Thoracic aorta (tissue), 2 donors: ENCODE data around the gene UBE2F. TPM values are rescaled to one million over a fixed set of nuclear protein-coding genes. Genes with fewer than 3 reads are reported as not detected.
"Not testable (repeated sequence)": the region's sequence is repeated elsewhere in the genome, so short reads cannot be mapped to it uniquely, and the experiment has no call there.

ENCODE experiments used
- ATAC-seq: fragments of 150-250 bp; one replicate; pipeline ENCODE4 v1.8.0; 2017; ENCODE audit warnings: low read depth; ENCODE audit not compliant: insufficient number of reproducible peaks, low FRiP score
- DNase-seq: peaks from one replicate; pipeline ENCODE4 v3.0.0-alpha.2; 2020; ENCODE audit warnings: low spot score
- H3K27ac ChIP-seq, 2 donors: fragments of 200-600 bp; sonication (generic); 1 replicate in 1 of 2; 2 replicates in 1 of 2; pipeline ENCODE4 v1.5.1; 2016; ENCODE audit warnings: mild to moderate bottlenecking in 2 of 2, moderate library complexity in 2 of 2
- H3K27me3 ChIP-seq: fragments of 200-600 bp; sonication (generic); replicated peaks from 2 replicates; pipeline ENCODE4 v1.6.0; 2016; ENCODE audit warnings: mild to moderate bottlenecking; ENCODE audit not compliant: insufficient read depth
- H3K36me3 ChIP-seq: fragments of 200-600 bp; sonication (generic); one replicate; pipeline ENCODE4 v1.5.1; 2016
- H3K4me1 ChIP-seq, 2 donors: fragments of 200-600 bp; sonication (generic); 1 replicate in 1 of 2; 2 replicates in 1 of 2; pipeline versions ENCODE4 v1.5.1 to v1.6.0; 2016; ENCODE audit warnings: low read depth in 2 of 2, mild to moderate bottlenecking in 1 of 2; ENCODE audit not compliant: control insufficient read depth in 1 of 2
- H3K4me3 ChIP-seq: fragments of 200-600 bp; sonication (generic); 2 replicates; pipeline ENCODE4 v1.5.1; 2016; ENCODE audit warnings: mild to moderate bottlenecking
- H3K9me3 ChIP-seq: fragments of 200-600 bp; sonication (generic); 2 replicates; pipeline ENCODE4 v1.5.1; 2016
- total RNA-seq, 2 donors: library from RNA; depleted of rRNA; stranded (reverse); fragments of >200 nt; gene quantifications; one replicate each; pipeline versions ENCODE4 v1.1.0 to v1.2.3, GENCODE V29; 2016
- TF ChIP-seq, protein P1 (sequence below): fragments of 200-600 bp; sonication (generic); IDR thresholded peaks from one replicate; pipeline ENCODE4 v1.5.1; 2019; ENCODE audit warnings: antibody characterized with exemption

The UBE2F gene
- total RNA-seq, 2 donors from 2014 or later, result 51.9 to 69.3 TPM

DNA sequence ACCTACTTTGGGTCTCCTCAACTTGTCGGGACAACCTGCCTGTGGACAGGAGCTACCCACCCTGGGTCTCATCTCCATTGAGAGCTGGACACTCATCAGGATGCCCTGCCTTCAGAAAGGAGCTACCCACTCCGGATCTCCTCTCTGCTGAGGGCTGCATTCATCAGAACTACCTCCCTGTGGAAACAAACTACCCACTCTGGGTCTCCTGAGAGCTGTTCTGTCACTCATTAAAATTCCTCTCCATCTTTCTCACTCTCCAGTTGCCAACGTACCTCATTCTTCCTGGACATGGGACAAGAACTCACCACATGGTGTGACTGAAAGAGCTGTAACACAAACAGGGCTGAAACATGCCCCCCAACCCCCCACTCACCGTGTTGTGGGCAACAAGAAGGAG is 22.5 kb upstream of the UBE2F start:
- ATAC-seq (no peak), DNase-seq (no peak)
- Histone ChIP-seq H3K27ac (no peak overlapping the region), H3K4me3 (no peak overlapping the region), H3K4me1 (no peaks in the 10 kb centered on the region), H3K27me3 (no peaks in the 10 kb centered on the region), H3K9me3 (no peaks in the 10 kb centered on the region), H3K36me3 (no peaks in the 10 kb centered on the region)
- TF ChIP-seq, protein P1, sequence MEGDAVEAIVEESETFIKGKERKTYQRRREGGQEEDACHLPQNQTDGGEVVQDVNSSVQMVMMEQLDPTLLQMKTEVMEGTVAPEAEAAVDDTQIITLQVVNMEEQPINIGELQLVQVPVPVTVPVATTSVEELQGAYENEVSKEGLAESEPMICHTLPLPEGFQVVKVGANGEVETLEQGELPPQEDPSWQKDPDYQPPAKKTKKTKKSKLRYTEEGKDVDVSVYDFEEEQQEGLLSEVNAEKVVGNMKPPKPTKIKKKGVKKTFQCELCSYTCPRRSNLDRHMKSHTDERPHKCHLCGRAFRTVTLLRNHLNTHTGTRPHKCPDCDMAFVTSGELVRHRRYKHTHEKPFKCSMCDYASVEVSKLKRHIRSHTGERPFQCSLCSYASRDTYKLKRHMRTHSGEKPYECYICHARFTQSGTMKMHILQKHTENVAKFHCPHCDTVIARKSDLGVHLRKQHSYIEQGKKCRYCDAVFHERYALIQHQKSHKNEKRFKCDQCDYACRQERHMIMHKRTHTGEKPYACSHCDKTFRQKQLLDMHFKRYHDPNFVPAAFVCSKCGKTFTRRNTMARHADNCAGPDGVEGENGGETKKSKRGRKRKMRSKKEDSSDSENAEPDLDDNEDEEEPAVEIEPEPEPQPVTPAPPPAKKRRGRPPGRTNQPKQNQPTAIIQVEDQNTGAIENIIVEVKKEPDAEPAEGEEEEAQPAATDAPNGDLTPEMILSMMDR, result no peak

DNA sequence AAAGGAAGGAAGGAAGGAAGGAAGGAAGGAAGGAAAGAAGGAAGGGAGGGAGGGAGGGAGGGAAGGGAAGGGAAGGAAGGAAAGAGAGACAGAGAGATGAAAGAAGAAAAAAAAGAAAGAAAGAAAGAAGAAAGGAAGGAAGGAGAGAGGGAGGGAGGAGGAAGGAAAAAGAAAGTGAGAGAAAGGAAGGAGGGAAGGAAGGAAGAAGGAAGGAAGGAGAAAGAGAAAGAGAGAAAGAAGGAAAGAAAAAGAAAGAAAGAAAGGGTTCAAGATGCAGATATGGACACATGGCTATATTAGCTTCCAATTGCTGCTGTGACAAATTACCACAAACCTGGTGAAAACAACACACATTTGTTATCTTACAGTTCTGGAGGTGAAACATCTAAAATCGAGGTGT is 20.4 kb upstream of the UBE2F start:
- Histone ChIP-seq H3K9me3 (no peaks in the 10 kb centered on the region), H3K27me3 (no peaks in the 10 kb centered on the region), H3K4me3 (no peak overlapping the region), H3K4me1 (no peaks in the 10 kb centered on the region), H3K27ac (no peak overlapping the region), H3K36me3 (no peaks in the 10 kb centered on the region)
- TF ChIP-seq, protein P1, result no peak
- no peak for DNase-seq
- no peak for ATAC-seq

DNA sequence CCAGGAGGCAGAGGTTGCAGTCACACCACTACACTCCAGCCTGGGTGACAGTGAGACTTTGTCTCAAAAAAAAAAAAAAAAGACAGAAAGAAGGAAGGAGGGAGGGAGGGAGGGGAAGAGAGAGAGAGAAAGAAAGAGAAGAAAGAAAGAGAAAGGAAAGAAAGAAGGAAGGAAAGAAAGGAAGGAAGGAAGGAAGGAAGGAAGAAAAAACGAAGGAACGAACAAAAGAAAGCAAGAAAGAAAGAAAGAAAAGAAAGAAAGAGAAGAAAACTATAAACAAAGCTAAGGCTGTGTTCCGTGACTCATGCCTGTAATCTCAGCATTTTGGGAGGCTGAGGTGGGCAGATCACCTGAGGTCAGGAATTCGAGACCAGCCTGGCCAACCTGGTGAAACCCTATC is 15.5 kb upstream of the UBE2F start:
- not testable (repeated sequence) for ATAC-seq

DNA sequence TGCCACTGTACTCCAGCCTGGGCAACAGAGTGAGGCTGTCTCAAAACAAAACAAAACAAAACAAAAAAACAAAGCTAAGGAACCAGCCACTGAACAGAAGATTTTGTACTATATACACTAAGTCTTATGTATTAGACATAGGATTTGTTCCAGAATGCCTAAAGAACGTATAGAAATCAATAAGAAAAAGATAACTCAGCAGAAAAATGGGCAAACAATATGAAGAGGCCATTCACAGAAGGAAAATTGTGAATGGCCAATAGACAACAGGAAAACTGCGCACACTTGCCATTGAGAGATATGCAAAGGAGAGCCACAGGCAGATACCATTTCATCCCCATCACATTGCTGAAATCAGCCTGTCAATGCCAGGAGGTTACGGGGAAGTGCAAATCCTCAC is 14.9 kb upstream of the UBE2F start:
- H3K4me1 ChIP-seq, result peaks cover 7 to 10% of the 10 kb centered on the region in 2 donors
- ATAC-seq (no peak), DNase-seq (no peak)
- no peak overlapping the region for H3K4me3 ChIP-seq
- H3K9me3 ChIP-seq, result no peaks in the 10 kb centered on the region
- no peak overlapping the region for H3K27ac ChIP-seq
- H3K27me3 ChIP-seq, result no peaks in the 10 kb centered on the region
- no peaks in the 10 kb centered on the region for H3K36me3 ChIP-seq
- TF ChIP-seq, protein P1, result no peak

More for the DNA sequence above, 15.5 kb upstream of the UBE2F start:
- not testable (repeated sequence) for H3K27me3 ChIP-seq, H3K4me1 ChIP-seq, H3K27ac ChIP-seq, H3K9me3 ChIP-seq, DNase-seq, H3K36me3 ChIP-seq, H3K4me3 ChIP-seq

DNA sequence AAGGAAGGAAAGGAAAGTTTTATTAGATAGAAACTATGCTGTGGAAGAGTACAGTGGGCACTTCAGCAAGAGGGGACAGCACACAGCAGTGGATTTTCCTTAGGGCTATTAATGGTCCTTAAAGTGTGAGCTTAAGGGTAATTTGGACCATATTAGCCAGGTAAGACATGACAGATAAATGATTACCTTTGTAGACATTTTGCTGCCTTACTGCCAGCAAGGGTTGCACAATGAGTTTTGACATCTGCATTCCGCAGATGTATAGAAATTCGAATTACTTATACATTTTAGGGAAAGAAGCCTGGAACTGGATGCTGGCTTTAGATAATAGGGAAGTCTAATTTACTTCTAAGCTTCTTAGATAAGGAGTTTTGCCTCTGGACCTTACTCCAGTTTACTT is 14.0 kb upstream of the UBE2F start:
- TF ChIP-seq, protein P1, result no peak
- H3K36me3 ChIP-seq, result no peaks in the 10 kb centered on the region
- no peak for DNase-seq
- no peaks in the 10 kb centered on the region for H3K9me3 ChIP-seq
- no peak for ATAC-seq
- H3K4me1 ChIP-seq, result peaks cover 7 to 10% of the 10 kb centered on the region in 2 donors
- H3K27me3 ChIP-seq, result no peaks in the 10 kb centered on the region
- H3K27ac ChIP-seq, result no peak overlapping the region
- no peak overlapping the region for H3K4me3 ChIP-seq

DNA sequence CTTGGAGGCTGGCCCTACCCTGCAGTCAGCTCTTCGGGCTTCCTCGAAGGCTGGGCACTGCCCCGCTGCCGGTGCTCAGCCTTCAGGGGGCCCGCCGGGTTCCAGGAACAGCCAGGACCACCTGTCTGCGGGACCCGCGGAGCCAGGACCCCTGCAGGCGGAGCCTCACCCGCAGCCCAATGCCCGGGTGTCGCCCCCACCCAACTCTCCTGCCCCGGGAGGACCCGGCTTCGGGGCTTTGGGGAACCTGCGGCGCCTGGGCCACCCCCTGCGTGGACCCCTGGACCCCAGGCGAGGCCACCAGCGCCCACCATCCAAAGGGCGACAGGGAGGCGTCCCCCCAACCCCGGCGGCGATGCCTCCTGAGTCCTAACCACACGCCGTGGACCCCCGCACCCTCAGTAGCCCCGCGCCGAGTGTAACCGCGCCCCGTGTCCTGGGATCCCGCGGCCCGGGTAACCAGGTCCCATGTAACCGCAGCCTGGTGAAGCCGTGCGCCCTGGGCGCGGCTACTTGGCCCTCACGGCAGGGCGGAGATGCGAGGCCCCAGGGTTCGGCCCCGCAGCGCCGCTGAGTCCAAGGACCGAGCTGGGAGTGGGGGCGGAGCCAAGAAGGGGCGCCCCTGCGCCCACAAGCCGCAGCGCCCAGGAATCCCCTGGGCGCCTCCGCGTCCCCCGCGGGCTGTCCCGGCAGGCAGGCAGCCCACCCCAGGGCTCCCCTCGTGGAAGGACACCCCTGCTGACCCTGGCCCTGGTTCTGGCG is 11.0 kb upstream of the UBE2F start:
- Histone ChIP-seq H3K4me3 (peak overlapping the region; percentile 68), H3K36me3 (no peaks in the 10 kb centered on the region), H3K27me3 (no peaks in the 10 kb centered on the region), H3K27ac (no peak overlapping the region), H3K9me3 (no peaks in the 10 kb centered on the region), H3K4me1 (peaks cover 7 to 10% of the 10 kb centered on the region in 2 donors)
- no peak for ATAC-seq
- TF ChIP-seq, protein P1, result no peak
- DNase-seq, result no peak
